Aortic smooth muscle cell (primary cell): ENCODE results near the gene PCDHB16. TPM values are rescaled to one million over a fixed set of nuclear protein-coding genes. Genes with fewer than 3 reads are reported as not detected.

Source experiments
- total RNA-seq: library from RNA; depleted of rRNA; stranded (reverse); fragments of >200 nt; gene quantifications from 2 replicates; pipeline ENCODE4 v1.2.3, GENCODE V29; 2014

Gene PCDHB16
- 1.8 and 1.9 TPM in 2 replicates for total RNA-seq

DNA sequence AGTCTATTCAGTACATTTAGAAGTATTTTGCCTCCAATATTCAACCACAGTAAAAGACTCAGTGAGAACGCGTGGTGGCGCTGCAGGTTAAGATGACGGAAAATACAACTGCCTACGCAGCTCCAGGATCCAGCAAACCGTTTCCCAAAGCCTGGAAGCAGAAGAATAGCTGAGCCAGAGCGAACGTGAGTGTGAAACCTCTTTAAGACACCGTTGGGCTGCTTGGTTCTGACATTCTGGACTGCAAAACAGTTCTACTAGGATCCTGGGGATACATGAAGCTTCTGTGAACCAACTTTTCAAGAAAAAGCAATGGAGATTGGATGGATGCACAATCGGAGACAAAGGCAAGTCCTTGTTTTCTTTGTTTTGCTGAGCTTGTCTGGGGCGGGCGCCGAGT is at the start of gene PCDHB16:
Gene PCDHB16 (plus strand): TSS at position 140 of the 400 bp plus-strand sequence. CDS start 173 bp downstream, at position 313.

DNA sequence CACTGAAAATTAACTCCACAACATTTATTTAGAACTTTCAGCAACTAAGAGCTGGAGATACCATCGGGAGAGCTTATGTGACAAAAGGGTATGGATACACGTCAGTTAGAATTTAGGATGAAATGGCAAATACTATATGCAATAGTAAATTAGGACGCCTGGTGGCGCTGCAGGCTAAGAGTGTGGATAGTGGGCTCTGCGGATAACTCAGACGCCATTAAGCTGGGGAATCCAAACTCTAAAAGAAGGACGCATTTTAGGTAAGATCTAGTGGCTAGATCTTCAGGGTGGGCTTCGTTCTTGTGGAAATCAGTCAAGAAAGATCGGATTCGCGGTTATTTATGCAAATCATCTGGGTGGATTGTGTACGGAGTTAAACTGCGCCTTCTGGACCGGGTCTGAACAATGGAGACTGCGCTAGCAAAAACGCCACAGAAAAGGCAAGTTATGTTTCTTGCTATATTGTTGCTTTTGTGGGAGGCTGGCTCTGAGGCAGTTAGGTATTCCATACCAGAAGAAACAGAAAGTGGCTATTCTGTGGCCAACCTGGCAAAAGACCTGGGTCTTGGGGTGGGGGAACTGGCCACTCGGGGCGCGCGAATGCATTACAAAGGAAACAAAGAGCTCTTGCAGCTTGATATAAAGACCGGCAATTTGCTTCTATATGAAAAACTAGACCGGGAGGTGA is 47.0 kb upstream of the PCDHB16 start, which contains the start of gene PCDHB5:
Gene PCDHB5 (plus strand): TSS at position 177 of the 688 bp plus-strand sequence. CDS start 229 bp downstream, at position 406.

DNA sequence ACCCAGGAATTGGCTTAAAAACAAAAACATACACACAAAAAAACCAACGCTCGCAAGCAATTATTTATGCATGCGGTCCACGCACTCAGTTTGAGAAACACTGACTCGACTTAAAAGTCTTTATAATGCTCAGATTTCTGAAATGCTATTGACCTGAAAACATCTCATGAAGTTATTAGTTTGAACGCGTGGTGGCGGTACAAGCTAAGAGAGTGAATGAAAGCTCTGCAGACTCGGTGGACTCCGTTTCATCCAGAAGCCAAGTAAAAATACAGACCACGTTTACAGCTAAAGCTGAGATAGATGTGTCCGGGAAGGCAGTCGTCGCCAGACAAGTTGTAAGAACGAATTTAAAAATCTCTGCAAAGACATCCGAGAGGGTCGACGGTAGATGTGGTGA is 32.4 kb upstream of the PCDHB16 start, which contains the start of gene PCDHB6:
Gene PCDHB6 (plus strand): TSS at position 246 of the 400 bp plus-strand sequence. CDS start 201 bp downstream, outside the sequence.

DNA sequence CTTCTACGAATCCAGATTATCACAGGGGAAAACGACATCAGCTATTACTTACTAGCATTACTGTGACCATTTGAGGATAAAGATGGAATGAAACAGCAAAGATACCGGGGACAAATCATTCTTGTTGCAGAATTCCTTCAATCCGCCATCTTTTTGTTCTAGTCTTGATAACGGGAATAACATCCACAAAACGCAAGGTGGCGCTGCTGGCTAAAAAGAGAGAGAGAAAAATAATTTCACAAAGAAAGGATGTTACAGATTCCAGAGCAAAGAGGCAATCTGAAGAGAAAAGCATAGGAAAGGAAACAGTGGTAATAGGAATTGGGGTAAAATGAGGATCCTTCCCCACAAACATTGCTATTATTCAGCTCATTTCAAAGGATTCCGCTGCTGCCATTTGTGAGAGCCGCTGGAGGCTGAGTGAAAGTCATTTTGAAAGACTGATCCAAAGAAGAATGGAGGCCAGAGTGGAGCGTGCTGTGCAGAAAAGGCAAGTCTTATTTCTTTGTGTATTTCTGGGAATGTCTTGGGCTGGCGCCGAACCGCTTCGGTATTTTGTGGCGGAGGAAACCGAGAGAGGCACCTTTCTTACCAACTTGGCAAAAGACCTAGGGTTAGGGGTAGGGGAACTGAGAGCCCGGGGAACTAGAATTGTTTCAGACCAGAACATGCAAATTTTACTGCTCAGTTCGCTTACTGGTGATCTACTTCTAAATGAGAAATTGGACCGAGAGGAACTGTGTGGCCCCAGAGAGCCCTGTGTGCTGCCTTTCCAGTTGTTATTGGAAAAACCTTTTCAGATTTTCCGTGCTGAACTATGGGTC is 9.6 kb upstream of the PCDHB16 start, which contains the start of gene PCDHB7:
Gene PCDHB7 (plus strand): TSS at position 264 of the 824 bp plus-strand sequence. CDS start 192 bp downstream, at position 456.

DNA sequence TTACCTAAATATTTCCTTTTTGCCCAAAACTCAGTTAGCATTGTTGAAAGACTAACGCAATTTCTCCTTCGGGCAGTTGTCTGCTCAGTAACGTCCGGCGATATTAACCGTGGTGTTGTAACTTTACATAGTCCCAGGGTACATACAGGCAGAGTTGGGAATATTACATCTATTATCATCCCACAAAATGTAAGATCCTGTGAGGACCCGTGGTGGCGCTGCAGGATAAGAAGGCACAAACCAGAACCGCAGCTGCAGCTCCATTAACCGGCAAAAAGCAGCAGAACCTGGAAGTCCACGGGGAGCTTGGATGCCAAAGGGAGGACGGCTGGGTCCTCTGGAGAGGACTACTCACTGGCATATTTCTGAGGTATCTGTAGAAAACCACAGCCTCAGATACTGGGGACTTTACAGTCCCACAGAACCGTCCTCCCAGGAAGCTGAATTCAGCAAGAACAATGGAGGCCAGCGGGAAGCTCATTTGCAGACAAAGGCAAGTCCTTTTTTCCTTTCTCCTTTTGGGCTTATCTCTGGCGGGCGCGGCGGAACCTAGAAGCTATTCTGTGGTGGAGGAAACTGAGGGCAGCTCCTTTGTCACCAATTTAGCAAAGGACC is 4.5 kb upstream of the PCDHB16 start, which contains the start of gene PCDHB8:
Gene PCDHB8 (plus strand): TSS at position 214 of the 615 bp plus-strand sequence. CDS start 245 bp downstream, at position 459.

DNA sequence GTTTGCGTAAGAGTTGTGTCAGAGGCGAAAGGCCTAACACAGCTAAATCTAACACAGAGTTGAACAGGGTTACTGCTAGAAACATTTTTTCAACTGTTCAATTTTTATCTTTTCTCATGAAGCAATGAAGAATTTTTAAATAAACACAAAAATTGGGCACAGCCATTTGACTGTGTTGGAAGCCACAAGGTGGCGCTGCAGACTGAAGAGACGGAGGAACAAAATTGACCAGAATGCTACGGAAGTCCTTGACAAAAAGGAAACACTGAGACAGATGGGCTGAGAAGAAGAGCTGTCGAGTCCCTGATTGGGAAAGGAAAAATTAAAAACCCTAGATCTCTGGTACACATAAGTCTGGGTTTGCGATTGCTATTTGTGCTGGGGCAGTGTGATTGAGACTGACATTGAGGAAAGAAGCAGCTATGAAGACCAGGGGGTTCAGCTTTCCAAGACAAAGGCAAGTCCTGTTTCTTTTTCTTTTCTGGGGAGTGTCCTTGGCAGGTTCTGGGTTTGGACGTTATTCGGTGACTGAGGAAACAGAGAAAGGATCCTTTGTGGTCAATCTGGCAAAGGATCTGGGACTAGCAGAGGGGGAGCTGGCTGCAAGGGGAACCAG is 4.8 kb downstream of the PCDHB16 start, which contains the start of gene PCDHB9:
Gene PCDHB9 (plus strand): TSS at position 265 of the 616 bp plus-strand sequence. CDS start 158 bp downstream, at position 423.

DNA sequence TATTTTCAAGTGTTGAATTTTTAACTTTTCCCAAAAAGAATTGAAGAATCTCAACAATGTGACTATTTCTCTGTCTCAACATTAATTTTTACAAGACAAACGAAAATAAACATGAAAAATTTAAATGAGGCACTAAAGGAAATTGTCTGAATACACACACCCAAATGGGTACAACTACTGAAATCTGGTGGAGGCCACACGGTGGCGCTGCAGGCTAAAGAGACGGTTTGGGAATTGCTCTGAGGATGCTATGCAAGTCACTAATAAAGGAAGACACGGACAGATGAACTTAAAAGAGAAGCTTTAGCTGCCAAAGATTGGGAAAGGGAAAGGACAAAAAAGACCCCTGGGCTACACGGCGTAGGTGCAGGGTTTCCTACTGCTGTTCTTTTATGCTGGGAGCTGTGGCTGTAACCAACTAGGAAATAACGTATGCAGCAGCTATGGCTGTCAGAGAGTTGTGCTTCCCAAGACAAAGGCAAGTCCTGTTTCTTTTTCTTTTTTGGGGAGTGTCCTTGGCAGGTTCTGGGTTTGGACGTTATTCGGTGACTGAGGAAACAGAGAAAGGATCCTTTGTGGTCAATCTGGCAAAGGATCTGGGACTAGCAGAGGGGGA is 10.0 kb downstream of the PCDHB16 start, which contains the start of gene PCDHB10:
Gene PCDHB10 (plus strand): TSS at position 244 of the 616 bp plus-strand sequence. CDS start 200 bp downstream, at position 444.

DNA sequence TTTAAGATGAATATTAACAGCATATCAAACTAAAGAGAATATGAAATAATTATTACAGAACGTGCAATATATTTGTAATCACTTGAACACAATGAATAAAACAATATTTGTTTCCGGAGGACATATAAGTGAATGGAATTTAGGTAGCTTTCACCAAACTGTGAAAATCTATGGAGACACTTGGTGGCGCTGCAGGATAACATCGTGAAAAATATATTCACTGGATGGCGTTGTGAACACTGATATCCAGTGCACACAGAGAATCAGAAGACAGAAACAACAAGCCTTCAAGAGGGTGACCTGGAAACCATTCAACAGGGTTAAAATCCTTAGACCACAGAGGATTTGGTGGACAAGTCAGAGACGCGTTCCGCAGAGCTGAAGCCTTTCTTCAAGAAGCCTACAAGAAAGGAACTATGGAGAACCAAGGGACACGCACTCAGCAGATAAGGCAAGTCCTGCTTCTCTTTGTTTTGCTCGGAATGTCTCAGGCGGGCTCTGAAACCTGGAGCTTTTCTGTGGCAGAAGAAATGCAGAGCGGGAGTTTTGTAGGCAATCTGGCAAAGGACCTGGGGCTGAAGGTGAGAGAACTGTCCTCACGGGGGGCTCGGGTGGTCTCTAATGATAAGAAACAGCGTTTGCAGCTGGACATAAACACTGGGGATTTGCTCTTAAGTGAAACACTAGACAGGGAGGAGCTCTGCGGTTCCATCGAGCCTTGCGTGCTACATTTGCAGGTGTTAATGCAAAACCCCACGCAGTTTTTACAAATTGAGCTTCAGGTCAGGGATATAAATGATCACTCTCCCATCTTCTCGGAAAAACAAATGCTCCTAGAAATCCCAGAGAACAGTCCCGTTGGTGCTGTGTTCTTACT is 17.4 kb downstream of the PCDHB16 start, which contains the start of gene PCDHB11:
Gene PCDHB11 (plus strand): TSS at position 269 of the 877 bp plus-strand sequence. CDS start 148 bp downstream, at position 417.

DNA sequence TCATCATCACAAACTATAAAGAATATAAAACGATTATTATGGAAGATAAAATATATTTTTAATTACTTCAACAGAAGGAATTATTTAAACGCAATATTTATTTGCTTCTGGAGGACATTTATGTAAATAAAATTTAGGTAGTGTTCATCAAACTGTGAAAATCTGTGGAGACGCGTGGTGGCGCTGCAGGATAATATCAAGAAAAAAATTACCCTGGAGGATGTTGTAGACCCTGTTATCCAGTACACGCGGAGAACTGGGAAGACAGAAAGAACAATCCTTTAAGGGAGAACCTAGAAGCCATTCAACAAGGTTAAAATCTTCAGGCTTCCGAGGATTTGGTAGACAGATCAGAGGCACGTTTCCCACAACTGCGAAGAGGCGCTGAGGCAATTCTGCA is 26.3 kb downstream of the PCDHB16 start, which contains the start of gene PCDHB12:
Gene PCDHB12 (plus strand): TSS at position 242 of the 400 bp plus-strand sequence. CDS start 189 bp downstream, outside the sequence.

DNA sequence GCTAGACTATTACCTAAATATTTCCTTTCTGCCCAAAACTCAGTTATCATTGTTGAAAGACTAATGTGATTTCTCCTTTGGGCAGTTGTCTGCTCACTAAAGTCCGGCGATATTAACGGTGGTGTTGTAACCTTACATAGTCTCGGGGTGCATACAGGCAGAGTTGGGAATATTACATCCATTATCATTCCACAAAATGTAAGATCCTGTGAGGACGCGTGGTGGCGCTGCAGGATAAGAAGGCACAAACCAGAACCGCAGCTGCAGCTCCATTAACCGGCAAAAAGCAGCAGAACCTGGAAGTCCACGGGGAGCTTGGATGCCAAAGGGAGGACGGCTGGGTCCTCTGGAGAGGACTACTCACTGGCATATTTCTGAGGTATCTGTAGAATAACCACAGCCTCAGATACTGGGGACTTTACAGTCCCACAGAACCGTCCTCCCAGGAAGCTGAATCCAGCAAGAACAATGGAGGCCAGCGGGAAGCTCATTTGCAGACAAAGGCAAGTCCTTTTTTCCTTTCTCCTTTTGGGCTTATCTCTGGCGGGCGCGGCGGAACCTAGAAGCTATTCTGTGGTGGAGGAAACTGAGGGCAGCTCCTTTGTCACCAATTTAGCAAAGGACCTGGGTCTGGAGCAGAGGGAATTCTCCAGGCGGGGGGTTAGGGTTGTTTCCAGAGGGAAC is 31.6 kb downstream of the PCDHB16 start, which contains the start of gene PCDHB13:
Gene PCDHB13 (plus strand): TSS at position 264 of the 684 bp plus-strand sequence. CDS start 205 bp downstream, at position 469.

DNA sequence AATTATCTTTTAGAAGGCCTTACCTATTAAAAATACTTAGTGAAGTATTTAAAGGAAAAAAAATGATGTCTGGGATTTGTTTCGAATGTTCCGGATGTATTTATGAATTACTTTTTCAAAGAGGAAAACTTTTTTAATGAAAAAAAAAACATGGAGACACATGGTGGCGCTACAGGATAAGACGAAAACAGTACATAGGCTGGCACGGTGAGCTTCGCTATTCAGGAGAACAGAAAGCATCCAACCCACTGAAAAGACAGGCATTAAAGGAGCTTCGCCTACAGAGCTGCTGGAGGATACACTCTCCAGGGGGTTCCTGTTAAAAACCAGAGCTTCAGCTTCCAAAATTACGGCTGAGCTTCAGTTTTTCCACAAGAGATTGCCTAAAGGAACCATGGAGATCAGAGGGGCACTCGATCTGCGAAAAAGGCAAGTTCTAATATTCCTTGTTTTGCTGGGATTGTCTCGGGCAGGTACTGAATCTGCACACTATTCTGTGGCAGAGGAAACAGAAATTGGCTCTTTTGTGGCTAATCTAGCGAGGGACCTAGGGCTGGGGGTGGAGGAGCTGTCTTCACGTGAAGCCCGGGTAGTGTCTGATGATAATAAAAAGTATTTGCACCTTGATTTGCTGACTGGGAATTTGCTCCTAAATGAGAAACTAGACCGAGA is 41.1 kb downstream of the PCDHB16 start, which contains the start of gene PCDHB14:
Gene PCDHB14 (plus strand): TSS at position 232 of the 672 bp plus-strand sequence. CDS start 163 bp downstream, at position 395.

Other genes with a start within 250 kb of the PCDHB16 start
- gene PCDHAC2, start 215.9 kb upstream of the PCDHB16 start, total RNA-seq = 0.31 and 0.53 TPM in 2 replicates
- not detected in 2 replicates for gene PCDHB1, start 131.0 kb upstream of the PCDHB16 start, total RNA-seq
- 1.7 and 3.8 TPM in 2 replicates for gene PCDHB2, start 87.8 kb upstream of the PCDHB16 start, total RNA-seq
- 0.81 and 1.3 TPM in 2 replicates for gene PCDHB3, start 81.9 kb upstream of the PCDHB16 start, total RNA-seq
- gene PCDHB4, start 60.6 kb upstream of the PCDHB16 start, total RNA-seq = 0.68 and 0.79 TPM in 2 replicates
- gene PCDHB5, start 47.2 kb upstream of the PCDHB16 start, total RNA-seq = 1.4 and 1.8 TPM in 2 replicates
- 0.13 and 0.37 TPM in 2 replicates for gene PCDHB6, start 32.3 kb upstream of the PCDHB16 start, total RNA-seq
- gene PCDHB7, start 9.7 kb upstream of the PCDHB16 start, total RNA-seq = 0.79 and 1.1 TPM in 2 replicates
- 0.62 and 1.1 TPM in 2 replicates for gene PCDHB8, start 4.6 kb upstream of the PCDHB16 start, total RNA-seq
- gene PCDHB9, start 4.8 kb downstream of the PCDHB16 start, total RNA-seq = 0.40 and 0.44 TPM in 2 replicates
- gene PCDHB10, start 10.0 kb downstream of the PCDHB16 start, total RNA-seq = 0.66 and 1.1 TPM in 2 replicates
- 0.44 and 0.53 TPM in 2 replicates for gene PCDHB11, start 17.2 kb downstream of the PCDHB16 start, total RNA-seq
- 0.25 and 0.40 TPM in 2 replicates for gene PCDHB12, start 26.3 kb downstream of the PCDHB16 start, total RNA-seq
- gene PCDHB13, start 31.5 kb downstream of the PCDHB16 start, total RNA-seq = 0.81 and 1.1 TPM in 2 replicates
- 0.92 and 1.1 TPM in 2 replicates for gene PCDHB14, start 41.0 kb downstream of the PCDHB16 start, total RNA-seq
- gene PCDHB15, start 63.0 kb downstream of the PCDHB16 start, total RNA-seq = 0.53 and 0.56 TPM in 2 replicates
- gene SLC25A2, start 121.7 kb downstream of the PCDHB16 start, total RNA-seq = 0.13 and 0.31 TPM in 2 replicates
- 81.0 and 83.9 TPM in 2 replicates for gene TAF7, start 138.4 kb downstream of the PCDHB16 start, total RNA-seq
- gene PCDHGA1, start 148.1 kb downstream of the PCDHB16 start, total RNA-seq = 1.1 TPM in 2 replicates
- gene PCDHGA2, start 156.4 kb downstream of the PCDHB16 start, total RNA-seq = 1.7 and 2.5 TPM in 2 replicates
- gene PCDHGA3, start 161.4 kb downstream of the PCDHB16 start, total RNA-seq = 2.0 and 2.9 TPM in 2 replicates
- 1.8 and 4.3 TPM in 2 replicates for gene PCDHGB1, start 167.7 kb downstream of the PCDHB16 start, total RNA-seq
- gene PCDHGA4, start 172.6 kb downstream of the PCDHB16 start, total RNA-seq = 4.0 and 7.5 TPM in 2 replicates
- gene PCDHGB2, start 177.6 kb downstream of the PCDHB16 start, total RNA-seq = 3.4 and 5.9 TPM in 2 replicates
- gene PCDHGA5, start 181.8 kb downstream of the PCDHB16 start, total RNA-seq = 1.5 and 2.7 TPM in 2 replicates
- 5.7 and 8.4 TPM in 2 replicates for gene PCDHGB3, start 187.9 kb downstream of the PCDHB16 start, total RNA-seq
- 3.3 and 5.3 TPM in 2 replicates for gene PCDHGA6, start 191.5 kb downstream of the PCDHB16 start, total RNA-seq
- gene PCDHGA7, start 200.4 kb downstream of the PCDHB16 start, total RNA-seq = 3.4 and 4.8 TPM in 2 replicates
- gene PCDHGB4, start 205.3 kb downstream of the PCDHB16 start, total RNA-seq = 20.1 and 26.5 TPM in 2 replicates
- 2.2 and 3.9 TPM in 2 replicates for gene PCDHGA8, start 210.2 kb downstream of the PCDHB16 start, total RNA-seq
- 21.0 and 29.1 TPM in 2 replicates for gene PCDHGB5, start 215.6 kb downstream of the PCDHB16 start, total RNA-seq
- 2.9 and 5.7 TPM in 2 replicates for gene PCDHGA9, start 220.4 kb downstream of the PCDHB16 start, total RNA-seq
- 3.3 and 4.7 TPM in 2 replicates for gene PCDHGB6, start 225.6 kb downstream of the PCDHB16 start, total RNA-seq
- 5.3 and 7.5 TPM in 2 replicates for gene PCDHGA10, start 230.6 kb downstream of the PCDHB16 start, total RNA-seq
- gene PCDHGB7, start 235.3 kb downstream of the PCDHB16 start, total RNA-seq = 9.1 and 17.3 TPM in 2 replicates
- 11.0 and 18.2 TPM in 2 replicates for gene PCDHGA11, start 238.7 kb downstream of the PCDHB16 start, total RNA-seq
- gene PCDHGA12, start 248.1 kb downstream of the PCDHB16 start, total RNA-seq = 17.6 and 22.3 TPM in 2 replicates